Measurements from ENCODE around the gene FAM229A. TPM values are rescaled to one million over a fixed set of nuclear protein-coding genes. Genes with fewer than 3 reads are reported as not detected.

The FAM229A gene
- total RNA-seq, 3 donors from 2014 or later: 2.7 to 3.5 (median 3.2) TPM

DNA sequence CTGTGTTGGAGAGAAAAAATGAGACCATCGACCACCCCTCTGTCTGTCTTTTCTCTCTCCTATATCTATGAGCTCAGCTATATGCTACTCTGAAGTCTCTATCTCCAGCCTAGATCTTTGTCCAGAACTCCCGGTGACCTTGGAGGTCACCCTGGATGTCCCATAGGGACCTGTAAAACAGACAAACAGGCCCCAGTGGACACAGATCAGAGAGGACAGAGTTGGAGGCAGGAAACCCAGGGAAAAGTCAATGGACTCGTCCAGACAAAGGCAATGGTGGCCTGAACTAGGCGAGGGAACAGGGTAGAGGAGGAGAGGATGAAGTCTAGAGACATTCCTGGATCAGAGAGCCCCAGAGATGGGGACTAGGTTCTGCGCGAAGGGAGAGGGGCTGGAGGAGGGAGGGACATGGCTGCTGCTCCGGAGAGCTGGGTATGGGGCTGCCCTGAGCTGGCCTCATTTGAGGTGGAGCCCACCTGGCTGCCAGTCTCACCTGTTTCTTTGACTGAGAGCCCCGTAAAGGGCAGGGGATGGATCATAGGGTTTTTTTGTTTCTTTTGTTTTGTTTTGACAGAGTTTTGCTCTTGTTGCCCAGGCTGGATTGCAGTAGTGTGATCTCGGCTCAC is 15.6 kb downstream of the FAM229A start:
- ATAC-seq: no peak
- no peak for DNase-seq
- H3K4me1 Mint-ChIP-seq (ENCODE audit: low read depth): peaks cover 51% of the 10 kb centered on the region
- H3K4me3 Mint-ChIP-seq: no peak overlapping the region
- no peaks in the 10 kb centered on the region for H3K27me3 Mint-ChIP-seq (ENCODE audit: low read depth)
- no peaks in the 10 kb centered on the region for H3K36me3 Mint-ChIP-seq (ENCODE audit: insufficient read depth)
- H3K9me3 Mint-ChIP-seq: no peaks in the 10 kb centered on the region

DNA sequence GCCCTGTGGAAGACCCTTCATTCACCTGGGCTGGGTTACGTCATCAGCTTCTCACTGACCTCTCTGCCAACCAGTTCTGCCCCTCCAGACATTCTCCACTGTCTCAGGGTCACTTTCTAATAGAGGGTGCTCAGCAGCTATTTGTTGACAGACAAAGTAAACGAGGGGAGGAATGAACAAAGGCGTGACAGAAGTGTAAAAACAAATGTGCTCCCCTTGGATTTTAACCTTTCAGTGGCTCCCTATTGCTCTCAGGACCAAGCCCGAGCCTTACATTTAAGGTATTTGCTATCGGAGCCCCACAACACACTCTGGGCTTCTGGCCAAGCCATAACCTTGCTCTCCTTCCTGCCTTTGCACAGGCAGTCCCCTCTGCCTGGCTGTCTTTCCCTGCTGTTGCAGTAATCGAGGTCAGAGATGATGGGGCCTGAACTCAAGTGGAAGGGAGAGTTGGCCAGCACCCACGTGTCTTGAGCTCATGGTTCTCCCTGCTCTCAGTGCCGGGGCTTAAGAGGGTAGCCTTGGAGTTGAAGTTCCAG is 16.9 kb downstream of the FAM229A start:
- Mint-ChIP-seq H3K9me3 (no peaks in the 10 kb centered on the region), H3K27me3 (ENCODE audit: low read depth) (no peaks in the 10 kb centered on the region), H3K36me3 (ENCODE audit: insufficient read depth) (no peaks in the 10 kb centered on the region), H3K4me3 (no peak overlapping the region), H3K4me1 (ENCODE audit: low read depth) (peaks cover 48% of the 10 kb centered on the region)
- no peak for DNase-seq
- peak in 1 of 2 donors; percentile 30 for ATAC-seq

DNA sequence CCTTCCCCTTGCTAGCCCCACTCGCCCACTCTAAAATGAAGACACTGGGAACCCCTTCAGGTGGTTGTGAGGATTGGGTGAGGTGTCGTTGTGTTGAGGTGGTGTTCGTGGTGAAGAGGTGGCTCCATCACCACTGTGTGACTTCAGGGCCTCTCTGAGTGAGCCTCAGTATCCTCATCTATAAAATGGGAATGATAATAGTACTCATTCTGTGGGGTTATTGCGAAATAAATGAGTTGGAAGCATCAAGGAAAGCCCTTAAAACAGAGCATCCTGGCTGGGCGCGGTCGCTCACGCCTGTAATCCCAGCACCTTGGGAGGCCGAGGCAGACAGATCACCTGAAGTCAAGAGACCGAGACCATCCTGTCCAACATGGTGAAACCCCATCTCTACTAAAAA is 19.6 kb downstream of the FAM229A start:
- no peak overlapping the region for H3K4me3 Mint-ChIP-seq
- H3K36me3 Mint-ChIP-seq (ENCODE audit: insufficient read depth): no peaks in the 10 kb centered on the region
- no peak for ATAC-seq

DNA sequence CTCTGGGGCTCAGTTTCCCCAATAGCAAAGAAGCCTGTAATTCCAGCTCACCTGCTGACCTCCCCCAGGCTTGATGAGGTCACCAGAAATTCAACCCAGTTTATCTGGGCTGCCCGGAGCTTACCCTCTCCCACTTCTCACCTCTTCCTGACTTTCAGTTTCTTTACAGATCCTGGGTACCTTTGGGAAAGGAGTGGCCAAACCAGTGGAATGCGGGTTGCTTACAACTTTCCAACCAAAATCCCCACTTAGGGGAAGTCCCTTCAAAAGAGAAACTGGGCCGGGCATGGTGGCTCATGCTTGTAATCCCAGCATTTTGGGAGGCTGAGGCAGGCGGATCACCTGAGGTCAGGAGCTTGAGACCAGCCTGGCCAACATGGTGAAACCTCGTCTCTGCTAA is 20.3 kb downstream of the FAM229A start:
- H3K4me1 Mint-ChIP-seq (ENCODE audit: low read depth): peaks cover 55% of the 10 kb centered on the region
- H3K27me3 Mint-ChIP-seq (ENCODE audit: low read depth): no peaks in the 10 kb centered on the region
- DNase-seq (no peak), ATAC-seq (no peak)
- no peaks in the 10 kb centered on the region for H3K36me3 Mint-ChIP-seq (ENCODE audit: insufficient read depth)
- H3K4me3 Mint-ChIP-seq: no peak overlapping the region
- H3K9me3 Mint-ChIP-seq: no peaks in the 10 kb centered on the region

More for the DNA sequence above, 19.6 kb downstream of the FAM229A start:
- Mint-ChIP-seq H3K27me3 (ENCODE audit: low read depth) (no peaks in the 10 kb centered on the region), H3K9me3 (no peaks in the 10 kb centered on the region), H3K4me1 (ENCODE audit: low read depth) (peaks cover 48% of the 10 kb centered on the region)
- no peak for DNase-seq

DNA sequence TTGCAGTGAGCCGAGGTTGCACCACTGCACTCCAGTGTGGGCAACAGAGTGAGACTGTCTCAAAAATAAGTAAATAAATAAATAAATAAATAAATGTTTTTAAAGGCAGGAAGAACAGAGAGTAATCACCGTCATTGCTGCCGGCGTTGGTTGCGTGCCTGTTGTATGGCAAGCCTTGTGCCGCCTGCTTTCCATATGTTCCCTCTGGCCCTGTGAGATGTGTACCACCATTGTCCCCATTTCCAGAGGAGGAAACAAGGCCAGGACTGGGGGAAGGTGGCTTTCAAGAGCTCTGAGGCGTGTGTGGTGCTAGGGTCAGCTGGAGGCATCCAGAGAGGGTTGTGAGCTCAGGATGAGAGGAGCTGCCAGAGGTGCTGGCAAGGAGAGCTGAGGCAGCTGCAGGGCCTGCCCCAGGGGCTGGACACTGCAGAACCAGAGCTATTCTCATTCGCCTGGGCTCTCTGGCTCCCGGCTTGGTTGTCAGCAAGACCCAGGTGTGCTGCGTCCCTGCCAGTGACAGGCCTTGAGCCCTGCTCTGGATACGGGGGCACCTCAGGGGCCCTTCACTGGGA is 21.0 kb downstream of the FAM229A start:
- Mint-ChIP-seq H3K4me3 (no peak overlapping the region), H3K27me3 (ENCODE audit: low read depth) (no peaks in the 10 kb centered on the region), H3K36me3 (ENCODE audit: insufficient read depth) (no peaks in the 10 kb centered on the region), H3K9me3 (no peaks in the 10 kb centered on the region), H3K4me1 (ENCODE audit: low read depth) (peaks cover 55% of the 10 kb centered on the region)
- ATAC-seq (no peak), DNase-seq (no peak)

DNA sequence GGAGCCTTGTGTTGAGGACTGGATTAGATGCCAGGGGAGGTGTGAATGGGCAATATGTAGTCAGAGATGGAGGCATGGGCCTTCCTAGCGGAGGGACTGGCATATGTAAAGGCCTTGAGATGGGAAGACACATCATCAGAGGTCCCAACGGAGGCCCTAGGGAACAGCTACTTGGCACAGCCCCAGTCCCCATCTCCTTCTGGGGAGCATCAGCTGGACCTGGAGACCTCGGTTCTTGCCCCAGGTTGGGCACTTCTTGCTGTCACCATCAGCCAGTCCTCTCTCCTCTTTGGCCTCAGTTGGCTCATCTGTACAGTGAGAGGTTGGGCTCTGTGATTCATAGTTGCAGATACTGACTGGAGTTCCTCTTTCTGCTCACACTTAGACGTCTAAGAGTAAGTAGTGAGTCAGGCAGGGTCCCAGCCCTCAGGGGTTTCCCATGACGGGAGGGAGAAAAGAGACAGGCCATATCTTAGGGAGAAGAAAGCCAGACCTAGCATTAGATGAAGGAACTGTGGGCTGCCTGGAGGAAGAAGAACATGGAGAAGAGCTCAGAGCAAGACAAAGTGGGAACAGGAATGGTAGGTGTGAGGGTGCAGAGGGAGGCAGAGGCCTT is 22.8 kb downstream of the FAM229A start:
- H3K9me3 Mint-ChIP-seq: no peaks in the 10 kb centered on the region
- peaks cover 46% of the 10 kb centered on the region for H3K4me1 Mint-ChIP-seq (ENCODE audit: low read depth)
- ATAC-seq: peak; percentile 68 to 71
- H3K4me3 Mint-ChIP-seq: no peak overlapping the region
- no peaks in the 10 kb centered on the region for H3K36me3 Mint-ChIP-seq (ENCODE audit: insufficient read depth)
- no peaks in the 10 kb centered on the region for H3K27me3 Mint-ChIP-seq (ENCODE audit: low read depth)
- DNase-seq: no peak

DNA sequence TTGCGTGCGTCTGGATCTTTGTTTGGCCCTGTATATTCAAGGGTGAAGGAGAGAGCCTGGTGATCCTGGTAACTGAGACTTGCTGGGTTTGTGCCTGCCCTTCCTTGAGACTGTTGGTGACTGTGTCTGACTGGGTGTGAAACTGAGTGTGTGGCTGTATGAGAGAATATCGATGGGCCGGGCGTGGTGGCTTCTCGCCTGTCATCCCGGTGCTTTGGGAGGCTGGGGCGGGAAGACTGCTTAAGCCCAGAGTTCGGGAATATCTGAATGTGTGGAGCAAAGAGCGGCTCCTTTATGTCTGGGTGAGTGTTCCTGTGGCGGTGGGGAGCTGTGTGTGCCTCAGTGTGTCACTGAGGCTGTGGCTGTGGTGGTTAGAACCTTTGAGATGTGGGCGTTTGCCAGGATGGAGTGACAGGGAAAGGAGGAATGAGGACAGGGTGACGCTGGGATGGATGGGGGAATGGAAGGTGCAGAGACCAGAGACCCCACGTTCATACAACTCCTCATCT is 23.6 kb downstream of the FAM229A start:
- Mint-ChIP-seq H3K4me1 (ENCODE audit: low read depth) (peaks cover 51% of the 10 kb centered on the region), H3K27me3 (ENCODE audit: low read depth) (no peaks in the 10 kb centered on the region), H3K4me3 (peak overlapping the region; percentile 1), H3K36me3 (ENCODE audit: insufficient read depth) (peaks cover under 1% of the 10 kb centered on the region), H3K9me3 (no peaks in the 10 kb centered on the region)
- ATAC-seq: no peak
- no peak for DNase-seq

DNA sequence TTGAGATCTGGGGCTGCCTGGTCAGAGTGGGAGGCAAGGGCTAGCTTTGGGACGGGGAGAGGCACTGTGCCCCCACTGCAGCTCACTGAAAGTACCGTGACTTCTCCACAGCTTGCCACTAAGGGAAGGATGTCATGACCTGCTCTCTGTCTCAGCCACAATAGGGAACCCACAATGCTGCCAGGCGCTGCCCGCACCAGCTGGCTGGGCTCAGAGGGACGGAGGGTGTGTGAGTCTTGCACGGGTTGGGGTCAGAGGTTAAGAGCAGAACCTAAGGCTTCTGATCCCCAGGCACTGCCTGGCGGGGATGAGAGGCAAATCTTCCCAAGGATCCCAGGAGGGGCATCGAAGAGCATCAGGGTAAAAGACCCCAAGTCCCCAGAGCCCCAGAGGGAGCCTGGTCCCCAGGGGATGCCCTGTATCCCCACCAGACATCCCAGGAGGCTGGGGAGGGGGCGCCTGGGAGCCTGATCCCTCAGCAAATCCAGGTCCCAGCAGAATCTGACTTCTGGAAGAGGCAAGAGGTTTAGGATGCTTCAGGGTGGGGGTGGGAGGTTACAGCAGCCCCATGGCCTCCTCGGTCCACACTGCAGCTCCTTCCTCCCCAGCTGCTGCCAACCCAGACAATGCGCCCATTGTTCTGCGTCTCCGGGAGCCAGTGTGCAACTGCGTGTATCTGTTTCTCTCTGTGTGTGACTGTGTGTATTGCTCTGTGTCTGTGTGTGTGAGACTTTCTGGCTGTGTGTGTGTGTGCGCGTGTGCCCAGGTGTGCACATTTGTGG is 24.2 kb downstream of the FAM229A start:
- Mint-ChIP-seq H3K4me3 (peak overlapping the region; percentile 47), H3K4me1 (ENCODE audit: low read depth) (peaks cover 51% of the 10 kb centered on the region), H3K27me3 (ENCODE audit: low read depth) (no peaks in the 10 kb centered on the region), H3K9me3 (no peaks in the 10 kb centered on the region), H3K36me3 (ENCODE audit: insufficient read depth) (peaks cover 4% of the 10 kb centered on the region)
- DNase-seq (no peak), ATAC-seq (no peak)

DNA sequence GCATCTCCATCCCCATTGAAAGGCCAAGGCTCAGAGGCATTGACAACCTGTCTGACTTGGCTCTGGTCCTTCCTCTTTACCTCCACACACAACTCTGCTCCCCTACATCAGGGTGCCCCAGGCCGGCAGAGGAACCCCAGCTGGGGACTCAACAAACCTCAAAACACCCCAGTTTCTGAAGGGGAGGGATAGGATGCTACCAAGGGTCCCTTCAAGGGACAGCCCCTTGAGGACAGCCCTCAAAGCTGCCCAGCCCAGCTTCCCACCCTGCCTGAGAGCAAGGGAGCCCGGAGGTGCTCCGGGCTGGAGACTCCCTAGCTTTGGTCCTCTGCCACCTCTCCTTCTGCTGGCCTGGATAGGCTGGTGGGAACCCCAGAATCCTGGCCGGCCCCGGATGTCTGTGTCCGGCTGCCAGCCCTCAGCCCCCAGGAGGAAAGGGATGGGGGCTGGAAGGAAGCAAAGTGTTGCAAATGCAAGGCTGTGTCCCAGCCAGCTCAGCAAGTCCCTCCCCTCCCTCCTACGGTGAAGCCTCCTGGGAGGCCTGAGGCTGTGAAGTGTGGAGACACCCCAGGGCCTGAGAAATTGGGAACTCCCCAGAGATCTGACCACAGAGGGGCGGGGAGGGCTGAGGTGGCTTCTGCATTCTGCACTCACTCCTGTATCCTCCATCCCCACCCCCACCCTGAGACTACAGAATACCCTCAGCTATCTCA is 25.2 kb downstream of the FAM229A start:
- DNase-seq: peak; percentile 44
- Mint-ChIP-seq H3K4me1 (ENCODE audit: low read depth) (peaks cover 47% of the 10 kb centered on the region), H3K4me3 (peak overlapping the region; percentile 24), H3K27me3 (ENCODE audit: low read depth) (no peaks in the 10 kb centered on the region), H3K36me3 (ENCODE audit: insufficient read depth) (peaks cover 4% of the 10 kb centered on the region), H3K9me3 (no peaks in the 10 kb centered on the region)
- peak; percentile 38 to 40 for ATAC-seq

DNA sequence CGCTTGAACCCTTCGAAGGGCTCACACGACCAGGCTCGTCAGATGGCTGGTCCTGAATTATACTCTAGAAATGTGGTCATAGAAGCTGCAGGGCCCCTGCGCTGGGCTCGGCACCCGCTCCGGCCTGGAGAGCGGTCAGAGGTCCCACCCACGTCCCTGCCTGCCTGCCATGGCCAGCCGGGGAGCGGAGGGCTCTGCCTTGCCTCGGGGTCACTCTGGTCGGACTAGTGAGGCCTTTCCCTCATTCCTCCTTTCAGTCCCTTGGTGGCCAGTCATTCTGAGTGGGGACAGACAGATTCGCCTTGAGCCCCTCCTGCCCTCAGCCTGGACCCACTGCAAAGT is 25.7 kb downstream of the FAM229A start:
- no peaks in the 10 kb centered on the region for H3K9me3 Mint-ChIP-seq
- no peak for ATAC-seq
- peaks cover 46% of the 10 kb centered on the region for H3K4me1 Mint-ChIP-seq (ENCODE audit: low read depth)

DNA sequence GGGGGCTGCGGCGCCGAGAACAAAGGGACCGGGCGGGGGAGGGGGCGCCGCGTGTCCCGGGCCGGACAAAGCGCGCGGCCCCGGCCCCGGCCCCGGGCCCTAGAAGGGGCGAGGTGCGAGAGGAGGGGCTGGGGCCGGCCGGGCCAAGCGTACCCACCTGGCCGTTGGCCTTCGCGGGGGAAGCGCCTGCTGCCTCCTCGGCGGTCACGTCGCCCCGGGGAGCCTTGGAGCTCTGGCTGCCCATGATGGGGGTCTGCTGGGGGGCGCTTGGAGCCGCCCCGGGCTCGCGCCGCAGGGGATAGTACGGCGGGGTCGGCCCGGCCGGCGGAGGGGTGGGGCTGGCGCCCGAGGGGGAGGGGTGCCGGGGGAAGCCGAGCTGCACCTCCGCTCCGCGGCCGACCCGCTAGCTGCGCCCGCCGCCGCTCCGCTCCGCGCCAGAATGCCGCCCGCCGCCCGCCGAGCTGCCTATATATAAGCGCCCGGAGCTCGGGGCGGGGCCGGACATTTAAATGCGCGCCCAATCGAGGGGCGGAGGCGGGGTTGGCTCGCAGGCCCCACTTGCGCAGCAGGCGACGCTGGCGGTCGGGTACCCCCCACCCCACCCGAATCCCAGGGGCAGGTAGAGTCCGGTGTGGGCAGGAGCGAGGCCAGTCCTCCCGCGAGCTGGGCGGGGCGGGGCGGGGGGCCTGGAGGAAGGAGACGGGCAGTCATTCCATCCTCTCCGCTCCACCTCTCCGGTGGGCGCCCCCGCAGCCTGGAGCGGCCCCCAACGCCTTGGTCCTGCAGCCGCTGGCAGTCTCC is 26.3 kb downstream of the FAM229A start, which contains the start of gene MARCKSL1:
Gene MARCKSL1, minus strand, starts transcription at position 444 of the 801 bp plus-strand sequence. Its CDS starts 200 bp downstream, at position 244.
- DNase-seq: peak; percentile 88
- ATAC-seq: peak; percentile 63
- Mint-ChIP-seq H3K9me3 (no peaks in the 10 kb centered on the region), H3K27me3 (ENCODE audit: low read depth) (no peaks in the 10 kb centered on the region), H3K36me3 (ENCODE audit: insufficient read depth) (peaks cover 13% of the 10 kb centered on the region), H3K4me1 (ENCODE audit: low read depth) (peaks cover 45% of the 10 kb centered on the region), H3K4me3 (peak within 1 kb of the TSS; percentile 86)

More for the DNA sequence above, 25.7 kb downstream of the FAM229A start:
- Mint-ChIP-seq H3K36me3 (ENCODE audit: insufficient read depth) (peaks cover 8% of the 10 kb centered on the region), H3K27me3 (ENCODE audit: low read depth) (no peaks in the 10 kb centered on the region), H3K4me3 (peak overlapping the region; percentile 24)
- no peak for DNase-seq

DNA sequence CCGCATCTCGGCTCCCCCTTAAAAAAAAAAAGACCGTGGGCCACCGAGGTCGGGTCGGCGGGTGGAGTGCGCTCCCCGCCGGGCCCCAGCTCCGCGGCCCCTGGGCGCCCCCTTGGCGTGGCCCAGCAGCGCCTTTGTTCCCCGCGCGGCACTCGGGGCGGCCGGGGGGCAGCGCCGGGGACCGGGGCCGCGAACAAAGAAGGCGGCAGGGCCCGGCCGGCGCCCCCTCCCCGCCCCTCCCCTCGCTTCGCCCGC is 26.8 kb downstream of the FAM229A start:
- Mint-ChIP-seq H3K9me3 (no peaks in the 10 kb centered on the region), H3K4me3 (peak overlapping the region; percentile 86), H3K36me3 (ENCODE audit: insufficient read depth) (peaks cover 19% of the 10 kb centered on the region), H3K27me3 (ENCODE audit: low read depth) (no peaks in the 10 kb centered on the region), H3K4me1 (ENCODE audit: low read depth) (peaks cover 45% of the 10 kb centered on the region)
- ATAC-seq (peak; percentile 9 to 16), DNase-seq (no peak)

DNA sequence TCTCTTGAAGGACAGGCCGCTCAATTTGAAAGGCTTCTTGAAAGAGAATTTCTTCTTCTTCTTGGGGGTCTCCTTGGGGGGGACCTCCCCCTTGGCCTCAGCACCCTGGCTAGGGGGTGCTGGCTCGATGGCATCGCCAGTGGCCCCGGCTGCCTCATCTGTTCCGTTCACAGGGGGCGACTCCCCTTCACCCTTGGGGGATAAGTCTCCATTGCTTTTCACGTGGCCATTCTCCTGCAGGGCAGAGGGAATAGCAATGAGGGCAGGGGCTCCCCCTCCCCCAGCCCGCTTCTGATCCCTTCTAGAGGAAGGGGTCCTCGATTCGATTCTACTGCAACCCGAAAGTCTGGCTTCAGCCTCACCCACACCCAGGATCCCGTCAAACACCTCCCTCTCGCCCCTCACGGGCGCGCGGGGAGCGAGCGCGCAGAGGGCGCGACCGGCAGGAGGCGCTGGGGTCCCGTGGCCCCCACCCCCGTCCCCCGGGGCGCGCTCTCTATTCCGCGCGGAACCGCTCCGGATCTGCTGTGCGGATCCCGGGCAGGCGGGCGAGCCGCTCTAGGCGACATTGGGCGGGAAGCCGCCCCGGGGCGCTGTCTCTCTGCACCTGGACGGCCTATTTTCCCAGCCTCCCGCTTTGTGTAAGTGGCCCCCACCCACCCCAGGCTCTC is 27.3 kb downstream of the FAM229A start:
- Mint-ChIP-seq H3K36me3 (ENCODE audit: insufficient read depth) (peaks cover 20% of the 10 kb centered on the region), H3K27me3 (ENCODE audit: low read depth) (no peaks in the 10 kb centered on the region), H3K4me1 (ENCODE audit: low read depth) (peaks cover 45% of the 10 kb centered on the region), H3K9me3 (no peaks in the 10 kb centered on the region), H3K4me3 (peak overlapping the region; percentile 86)
- peak; percentile 68 for DNase-seq
- ATAC-seq: peak; percentile 38 to 51
